Measurements from ENCODE around the gene ACTN1. TPM values are rescaled to one million over a fixed set of nuclear protein-coding genes. Genes with fewer than 3 reads are reported as not detected.

The ACTN1 gene
- total and polyA plus RNA-seq, 2 experiments from 2014 or later = 121 to 280 TPM

DNA sequence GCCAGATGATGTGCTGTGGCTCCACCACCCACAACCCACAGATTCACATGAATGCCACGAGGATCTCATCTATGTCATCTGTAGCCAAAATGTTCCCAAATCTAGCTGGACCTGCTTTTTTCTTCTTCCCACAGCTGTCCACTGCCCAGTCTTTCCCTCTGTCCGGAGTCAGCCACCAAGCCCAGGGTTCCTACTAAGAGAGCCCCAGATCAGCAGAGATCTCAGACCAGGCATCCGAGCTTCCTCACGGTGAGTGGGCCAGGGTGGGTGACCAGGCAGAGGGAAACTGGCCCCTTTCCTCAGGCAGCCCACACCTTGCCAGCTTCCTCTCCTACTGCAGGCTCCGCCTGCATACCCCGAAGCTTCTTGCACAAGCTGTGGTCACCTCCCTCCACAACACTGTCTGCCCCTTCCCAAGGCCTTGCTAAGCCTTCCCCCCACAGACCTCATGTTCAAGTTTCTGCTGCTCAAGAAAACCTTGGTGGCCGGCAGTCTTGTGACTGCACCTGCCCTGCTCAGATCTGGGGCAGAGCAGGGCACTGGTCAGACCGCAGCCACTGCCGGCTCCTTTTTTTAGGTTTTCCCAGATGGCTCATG lies 81.4 kb downstream of the ACTN1 start:
- Histone ChIP-seq H3K4me3 (no peak overlapping the region), H3F3A (replicated peaks; ENCODE audit: low read depth) (no peaks in the 10 kb centered on the region), H3K27me3 (ENCODE audit: insufficient read depth) (no peaks in the 10 kb centered on the region), H2AFZ (no peak overlapping the region), H3K9me2 (ENCODE audit: insufficient read depth) (no peaks in the 10 kb centered on the region; the same call in 1 of the 2 replicates), H3K4me1 (ENCODE audit: insufficient read depth) (no peaks in the 10 kb centered on the region), H3K4me2 (no peak overlapping the region), H3K79me2 (replicated peaks; ENCODE audit: insufficient read depth) (no peaks in the 10 kb centered on the region), H3K36me3 (ENCODE audit: insufficient read depth) (peaks cover 19% of the 10 kb centered on the region), H3K27ac (ENCODE audit: low read depth) (no peak overlapping the region), H4K20me1 (replicated peaks; ENCODE audit: insufficient read depth) (peaks cover 6% of the 10 kb centered on the region)
- Mint-ChIP-seq H3K27me3 (ENCODE audit: insufficient read depth, low read depth, poor library complexity) (peaks cover 18% of the 10 kb centered on the region), H3K9me3 (no peaks in the 10 kb centered on the region), H3K4me3 (no peak overlapping the region), H3K36me3 (ENCODE audit: low read depth) (peaks cover 82% of the 10 kb centered on the region), H3K27ac (no peak overlapping the region), H3K4me1 (peaks cover 2% of the 10 kb centered on the region; the same call in 1 of the 3 replicates)
- no peak for DNase-seq (ENCODE audit: low spot score)
- no peak for ATAC-seq
- TF ChIP-seq STAT1 (IDR thresholded peaks at IDR 0.05; ENCODE audit: unreplicated experiment) (no peak), ZNF331 (CRISPR knock-in tag; IDR thresholded peaks at IDR 0.05; ENCODE audit: low read depth) (no peak), JUNB (IDR thresholded peaks at IDR 0.05; ENCODE audit: unreplicated experiment) (no peak), ZNF114 (CRISPR knock-in tag; IDR thresholded peaks at IDR 0.05) (no peak), POLR2AphosphoS5 (IDR thresholded peaks at IDR 0.05; ENCODE audit: low read depth) (no peak), CREB1 (CRISPR knock-in tag; IDR thresholded peaks at IDR 0.05; ENCODE audit: low read depth) (no peak), EZH2 (IDR thresholded peaks at IDR 0.05; ENCODE audit: low read depth, unreplicated experiment) (no peak)
- TF ChIP-seq, protein P1, sequence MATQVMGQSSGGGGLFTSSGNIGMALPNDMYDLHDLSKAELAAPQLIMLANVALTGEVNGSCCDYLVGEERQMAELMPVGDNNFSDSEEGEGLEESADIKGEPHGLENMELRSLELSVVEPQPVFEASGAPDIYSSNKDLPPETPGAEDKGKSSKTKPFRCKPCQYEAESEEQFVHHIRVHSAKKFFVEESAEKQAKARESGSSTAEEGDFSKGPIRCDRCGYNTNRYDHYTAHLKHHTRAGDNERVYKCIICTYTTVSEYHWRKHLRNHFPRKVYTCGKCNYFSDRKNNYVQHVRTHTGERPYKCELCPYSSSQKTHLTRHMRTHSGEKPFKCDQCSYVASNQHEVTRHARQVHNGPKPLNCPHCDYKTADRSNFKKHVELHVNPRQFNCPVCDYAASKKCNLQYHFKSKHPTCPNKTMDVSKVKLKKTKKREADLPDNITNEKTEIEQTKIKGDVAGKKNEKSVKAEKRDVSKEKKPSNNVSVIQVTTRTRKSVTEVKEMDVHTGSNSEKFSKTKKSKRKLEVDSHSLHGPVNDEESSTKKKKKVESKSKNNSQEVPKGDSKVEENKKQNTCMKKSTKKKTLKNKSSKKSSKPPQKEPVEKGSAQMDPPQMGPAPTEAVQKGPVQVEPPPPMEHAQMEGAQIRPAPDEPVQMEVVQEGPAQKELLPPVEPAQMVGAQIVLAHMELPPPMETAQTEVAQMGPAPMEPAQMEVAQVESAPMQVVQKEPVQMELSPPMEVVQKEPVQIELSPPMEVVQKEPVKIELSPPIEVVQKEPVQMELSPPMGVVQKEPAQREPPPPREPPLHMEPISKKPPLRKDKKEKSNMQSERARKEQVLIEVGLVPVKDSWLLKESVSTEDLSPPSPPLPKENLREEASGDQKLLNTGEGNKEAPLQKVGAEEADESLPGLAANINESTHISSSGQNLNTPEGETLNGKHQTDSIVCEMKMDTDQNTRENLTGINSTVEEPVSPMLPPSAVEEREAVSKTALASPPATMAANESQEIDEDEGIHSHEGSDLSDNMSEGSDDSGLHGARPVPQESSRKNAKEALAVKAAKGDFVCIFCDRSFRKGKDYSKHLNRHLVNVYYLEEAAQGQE (IDR thresholded peaks at IDR 0.05; ENCODE audit: unreplicated experiment) = no peak
- TF ChIP-seq, protein P2, sequence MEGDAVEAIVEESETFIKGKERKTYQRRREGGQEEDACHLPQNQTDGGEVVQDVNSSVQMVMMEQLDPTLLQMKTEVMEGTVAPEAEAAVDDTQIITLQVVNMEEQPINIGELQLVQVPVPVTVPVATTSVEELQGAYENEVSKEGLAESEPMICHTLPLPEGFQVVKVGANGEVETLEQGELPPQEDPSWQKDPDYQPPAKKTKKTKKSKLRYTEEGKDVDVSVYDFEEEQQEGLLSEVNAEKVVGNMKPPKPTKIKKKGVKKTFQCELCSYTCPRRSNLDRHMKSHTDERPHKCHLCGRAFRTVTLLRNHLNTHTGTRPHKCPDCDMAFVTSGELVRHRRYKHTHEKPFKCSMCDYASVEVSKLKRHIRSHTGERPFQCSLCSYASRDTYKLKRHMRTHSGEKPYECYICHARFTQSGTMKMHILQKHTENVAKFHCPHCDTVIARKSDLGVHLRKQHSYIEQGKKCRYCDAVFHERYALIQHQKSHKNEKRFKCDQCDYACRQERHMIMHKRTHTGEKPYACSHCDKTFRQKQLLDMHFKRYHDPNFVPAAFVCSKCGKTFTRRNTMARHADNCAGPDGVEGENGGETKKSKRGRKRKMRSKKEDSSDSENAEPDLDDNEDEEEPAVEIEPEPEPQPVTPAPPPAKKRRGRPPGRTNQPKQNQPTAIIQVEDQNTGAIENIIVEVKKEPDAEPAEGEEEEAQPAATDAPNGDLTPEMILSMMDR (conservative IDR thresholded peaks at IDR 0.05; ENCODE audit: low read depth in 2 of 2) = no peak
- TF ChIP-seq, protein P3, sequence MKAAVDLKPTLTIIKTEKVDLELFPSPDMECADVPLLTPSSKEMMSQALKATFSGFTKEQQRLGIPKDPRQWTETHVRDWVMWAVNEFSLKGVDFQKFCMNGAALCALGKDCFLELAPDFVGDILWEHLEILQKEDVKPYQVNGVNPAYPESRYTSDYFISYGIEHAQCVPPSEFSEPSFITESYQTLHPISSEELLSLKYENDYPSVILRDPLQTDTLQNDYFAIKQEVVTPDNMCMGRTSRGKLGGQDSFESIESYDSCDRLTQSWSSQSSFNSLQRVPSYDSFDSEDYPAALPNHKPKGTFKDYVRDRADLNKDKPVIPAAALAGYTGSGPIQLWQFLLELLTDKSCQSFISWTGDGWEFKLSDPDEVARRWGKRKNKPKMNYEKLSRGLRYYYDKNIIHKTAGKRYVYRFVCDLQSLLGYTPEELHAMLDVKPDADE (IDR thresholded peaks at IDR 0.05) = no peak
